Effector memory CD4-positive, alpha-beta T cell (primary cell): ENCODE data around the gene LRRC8B.

Experiments used
- DNase-seq, 3 donors: peaks; one replicate each; pipeline ENCODE4 v3.0.0-alpha.2; 2020
- H3K27ac ChIP-seq: 2 replicates; pipeline ENCODE4 v1.7.0; 2013; ENCODE audit warnings: mild to moderate bottlenecking, low read length, moderate library complexity; ENCODE audit not compliant: insufficient read depth, poor library complexity, severe bottlenecking
- H3K27me3 ChIP-seq: replicated peaks from 2 replicates; pipeline ENCODE4 v1.7.0; 2013; ENCODE audit warnings: mild to moderate bottlenecking, low read length; ENCODE audit not compliant: insufficient read depth, control insufficient read depth, poor library complexity, severe bottlenecking
- H3K36me3 ChIP-seq: 2 replicates; pipeline ENCODE4 v1.7.0; 2013; ENCODE audit warnings: mild to moderate bottlenecking, low read length, moderate library complexity; ENCODE audit not compliant: control insufficient read depth, insufficient read depth
- H3K4me1 ChIP-seq: 2 replicates; pipeline ENCODE4 v1.7.0; 2013; ENCODE audit warnings: low read length, mild to moderate bottlenecking; ENCODE audit not compliant: control insufficient read depth, insufficient read depth, poor library complexity, severe bottlenecking
- H3K4me3 ChIP-seq: 2 replicates; pipeline ENCODE4 v1.7.0; 2013; ENCODE audit warnings: low read length, low read depth, mild to moderate bottlenecking; ENCODE audit not compliant: insufficient read depth, poor library complexity, severe bottlenecking
- H3K9me3 ChIP-seq: 2 replicates; pipeline ENCODE4 v1.7.0; 2013; ENCODE audit warnings: mild to moderate bottlenecking, low read length, moderate library complexity; ENCODE audit not compliant: control insufficient read depth

Gene LRRC8B

DNA sequence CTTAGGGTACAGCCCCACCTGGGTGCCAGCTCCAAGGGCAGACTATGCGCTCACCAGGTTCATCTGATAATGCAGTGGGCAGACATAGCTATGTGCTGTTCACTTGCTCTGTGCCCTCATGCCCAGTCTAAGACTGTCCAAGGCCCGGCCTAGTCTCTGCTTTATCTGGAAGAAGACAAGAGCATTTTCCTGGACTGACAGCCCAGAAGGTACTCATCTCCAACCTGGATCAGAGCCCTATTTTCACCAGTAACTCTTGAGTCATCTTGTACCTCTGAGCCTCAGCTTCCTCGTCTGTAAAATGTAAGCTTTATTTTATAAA, 79.7 kb downstream of the LRRC8B start:
- Histone ChIP-seq H3K9me3 (no peaks in the 10 kb centered on the region), H3K4me1 (peaks cover 60% of the 10 kb centered on the region), H3K4me3 (no peak overlapping the region), H3K27ac (peak overlapping the region; percentile 91), H3K27me3 (no peaks in the 10 kb centered on the region), H3K36me3 (no peaks in the 10 kb centered on the region)
- no peak for DNase-seq

DNA sequence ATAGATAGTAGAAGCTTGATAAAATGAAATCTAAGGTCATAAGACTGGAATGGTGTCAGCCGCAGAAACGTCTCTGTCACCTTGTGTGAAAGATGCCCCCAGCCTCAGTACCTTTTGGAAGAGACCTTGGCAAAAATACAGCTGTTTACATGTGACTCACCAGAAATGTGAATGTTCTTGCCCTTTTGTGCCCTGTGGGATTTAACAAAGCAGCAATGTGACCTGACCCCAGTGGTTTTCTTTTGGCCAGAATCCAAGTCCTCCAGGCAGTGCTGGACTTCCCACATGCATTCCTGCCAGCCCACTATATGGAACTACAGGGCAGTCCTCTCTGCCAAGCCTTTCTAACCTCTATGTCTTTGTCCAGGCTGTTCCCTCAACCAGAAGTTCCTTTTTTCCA, 81.1 kb downstream of the LRRC8B start:
- H3K27ac ChIP-seq, result peak overlapping the region; percentile 91
- no peak overlapping the region for H3K4me3 ChIP-seq
- H3K4me1 ChIP-seq, result peaks cover 73% of the 10 kb centered on the region
- no peaks in the 10 kb centered on the region for H3K36me3 ChIP-seq
- no peaks in the 10 kb centered on the region for H3K9me3 ChIP-seq
- no peaks in the 10 kb centered on the region for H3K27me3 ChIP-seq
- no peak for DNase-seq

DNA sequence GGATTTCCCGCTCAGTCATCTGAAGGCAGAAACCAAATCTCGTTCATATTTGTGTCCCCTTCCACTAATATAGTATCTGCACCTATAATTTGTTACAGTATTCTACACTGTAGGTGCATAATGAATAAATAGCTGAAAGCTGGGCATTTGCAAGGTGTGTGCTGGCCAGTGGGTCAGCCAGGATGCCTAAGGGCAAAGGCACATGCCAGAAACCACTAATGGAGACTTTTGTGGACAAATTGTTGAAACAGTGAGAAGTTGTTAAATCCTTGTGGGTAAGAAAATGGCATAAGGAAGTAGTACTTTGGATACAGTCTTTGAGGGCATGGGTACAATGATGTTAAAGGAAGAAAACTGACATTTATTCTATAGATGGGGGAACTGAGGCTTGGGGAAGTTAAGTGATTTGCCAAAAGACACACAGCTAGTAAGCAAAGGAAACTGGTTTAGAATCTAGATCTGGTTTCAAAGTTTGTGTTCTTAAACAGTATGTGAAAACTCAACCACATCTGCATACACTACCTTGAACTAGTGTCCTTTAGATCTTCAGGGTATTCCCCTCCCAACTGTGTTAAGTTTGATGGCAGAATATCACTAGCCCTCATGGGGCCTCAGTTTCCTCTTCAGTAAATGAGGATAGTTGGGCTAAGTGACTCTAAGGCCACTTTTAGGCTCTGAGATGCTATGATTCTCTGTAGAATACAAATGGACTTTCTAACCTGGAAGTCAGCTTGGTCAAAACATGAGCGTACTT, 81.8 kb downstream of the LRRC8B start:
- peaks cover 80% of the 10 kb centered on the region for H3K4me1 ChIP-seq
- peak overlapping the region; percentile 91 for H3K27ac ChIP-seq
- DNase-seq, result no peak
- H3K4me3 ChIP-seq, result no peak overlapping the region
- H3K27me3 ChIP-seq, result no peaks in the 10 kb centered on the region
- no peaks in the 10 kb centered on the region for H3K9me3 ChIP-seq
- H3K36me3 ChIP-seq, result no peaks in the 10 kb centered on the region

DNA sequence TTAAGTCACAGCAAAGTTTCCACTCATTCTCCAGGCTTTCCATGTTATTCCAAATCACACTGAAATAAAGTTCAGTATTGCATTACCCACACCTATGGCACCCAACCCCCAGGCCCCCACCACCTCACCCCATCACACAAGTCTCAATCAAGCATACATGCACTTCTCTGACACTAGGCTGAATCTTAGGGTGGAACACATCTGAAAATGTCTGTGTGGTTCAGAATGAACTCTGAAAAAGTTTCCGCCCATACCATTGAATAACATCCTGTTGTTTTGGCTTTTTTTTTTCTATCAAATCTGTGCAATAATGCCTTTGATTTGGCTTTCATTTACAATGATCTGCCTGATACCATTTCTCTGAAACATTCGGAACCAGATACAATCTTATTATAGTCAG, 82.5 kb downstream of the LRRC8B start:
- Histone ChIP-seq H3K36me3 (no peaks in the 10 kb centered on the region), H3K4me3 (peak overlapping the region; percentile 6), H3K9me3 (no peaks in the 10 kb centered on the region), H3K4me1 (peaks cover 85% of the 10 kb centered on the region), H3K27me3 (no peaks in the 10 kb centered on the region), H3K27ac (peak overlapping the region; percentile 91)
- peak in 1 of 3 donors; percentile 32 for DNase-seq

DNA sequence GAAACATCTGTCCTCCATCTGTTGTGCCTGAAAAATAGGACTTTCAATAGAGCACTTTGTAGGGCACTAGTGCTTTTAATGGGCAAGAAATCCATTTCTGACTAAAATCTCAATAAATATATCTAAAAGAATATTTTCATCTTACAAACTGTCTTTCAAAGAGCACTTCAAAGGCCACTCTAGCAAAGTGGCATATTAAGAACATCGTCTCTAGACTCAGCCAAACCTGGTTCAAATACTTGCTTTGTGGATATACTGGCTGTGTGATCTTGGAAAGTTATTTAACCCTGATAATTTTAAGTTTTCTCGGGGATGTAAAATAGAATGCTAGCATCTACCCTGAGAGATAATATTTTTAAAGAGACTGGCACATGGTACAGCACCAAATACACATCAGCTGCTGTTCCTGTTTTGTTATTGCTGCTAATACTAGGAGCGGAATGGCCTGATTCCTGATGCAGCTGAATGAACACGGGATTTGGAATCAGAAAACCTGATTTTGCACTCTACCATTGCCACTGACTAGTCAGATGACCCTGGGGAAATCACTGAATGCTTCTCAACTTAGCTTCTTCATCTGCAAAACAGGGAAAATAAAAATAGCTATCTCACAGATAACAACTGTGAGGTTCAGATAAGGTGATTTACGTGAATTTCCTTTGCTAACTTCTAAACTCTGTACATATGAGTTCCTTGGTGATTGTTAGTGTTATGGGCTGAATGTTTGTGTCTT, 83.1 kb downstream of the LRRC8B start:
- Histone ChIP-seq H3K4me3 (peak overlapping the region; percentile 6), H3K27ac (peak overlapping the region; percentile 91), H3K4me1 (peaks cover 88% of the 10 kb centered on the region)

DNA sequence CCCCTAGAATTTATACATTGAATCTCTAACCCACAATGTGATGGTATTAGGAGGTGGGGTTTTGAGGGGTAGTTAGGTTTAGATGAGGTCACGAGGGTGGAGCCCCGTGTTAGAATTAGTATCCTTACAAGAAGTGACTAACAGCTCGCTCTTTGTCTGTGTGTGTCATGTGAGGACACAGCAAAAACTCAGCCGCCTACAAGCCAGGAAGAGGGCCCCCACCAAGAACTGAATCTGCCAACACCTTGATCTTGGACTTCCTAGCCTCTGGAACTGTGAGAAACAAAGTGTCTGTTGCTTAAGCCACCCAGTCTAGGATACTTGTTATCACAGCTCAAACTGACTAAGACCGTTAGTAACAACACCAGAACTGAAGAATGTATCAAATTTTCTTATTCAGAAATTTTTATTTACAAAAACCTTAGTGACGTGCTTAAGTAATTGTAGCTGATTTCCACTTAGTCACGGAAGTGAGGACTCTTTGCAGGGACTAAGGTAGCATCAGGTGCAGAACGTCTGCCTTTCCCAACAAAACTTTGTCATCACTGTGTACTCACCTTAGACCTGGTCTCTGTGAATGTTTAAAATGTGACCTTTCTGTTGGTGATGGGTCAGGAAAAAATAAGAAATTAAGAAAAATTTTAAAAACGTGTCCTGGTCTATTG, 83.8 kb downstream of the LRRC8B start:
- Histone ChIP-seq H3K4me1 (peaks cover 84% of the 10 kb centered on the region), H3K4me3 (peak overlapping the region; percentile 35), H3K36me3 (no peaks in the 10 kb centered on the region), H3K9me3 (no peaks in the 10 kb centered on the region), H3K27me3 (no peaks in the 10 kb centered on the region), H3K27ac (peak overlapping the region; percentile 91)
- peak; percentile 46 to 77 (median 63) for DNase-seq

More for the DNA sequence above, 83.1 kb downstream of the LRRC8B start:
- DNase-seq, result no peak
- Histone ChIP-seq H3K9me3 (no peaks in the 10 kb centered on the region), H3K36me3 (no peaks in the 10 kb centered on the region), H3K27me3 (no peaks in the 10 kb centered on the region)

- H3K9me3 ChIP-seq, result no peaks in the 10 kb centered on the region
- H3K36me3 ChIP-seq, result no peaks in the 10 kb centered on the region
- H3K27me3 ChIP-seq, result no peaks in the 10 kb centered on the region
- peak overlapping the region; percentile 91 for H3K27ac ChIP-seq
- peak overlapping the region; percentile 35 for H3K4me3 ChIP-seq
- peaks cover 77% of the 10 kb centered on the region for H3K4me1 ChIP-seq
- peak; percentile 43 to 59 (median 53) for DNase-seq
These were observed 84.5 kb downstream of the LRRC8B start for GRCh38 chr1:89608984-89609725.

DNA sequence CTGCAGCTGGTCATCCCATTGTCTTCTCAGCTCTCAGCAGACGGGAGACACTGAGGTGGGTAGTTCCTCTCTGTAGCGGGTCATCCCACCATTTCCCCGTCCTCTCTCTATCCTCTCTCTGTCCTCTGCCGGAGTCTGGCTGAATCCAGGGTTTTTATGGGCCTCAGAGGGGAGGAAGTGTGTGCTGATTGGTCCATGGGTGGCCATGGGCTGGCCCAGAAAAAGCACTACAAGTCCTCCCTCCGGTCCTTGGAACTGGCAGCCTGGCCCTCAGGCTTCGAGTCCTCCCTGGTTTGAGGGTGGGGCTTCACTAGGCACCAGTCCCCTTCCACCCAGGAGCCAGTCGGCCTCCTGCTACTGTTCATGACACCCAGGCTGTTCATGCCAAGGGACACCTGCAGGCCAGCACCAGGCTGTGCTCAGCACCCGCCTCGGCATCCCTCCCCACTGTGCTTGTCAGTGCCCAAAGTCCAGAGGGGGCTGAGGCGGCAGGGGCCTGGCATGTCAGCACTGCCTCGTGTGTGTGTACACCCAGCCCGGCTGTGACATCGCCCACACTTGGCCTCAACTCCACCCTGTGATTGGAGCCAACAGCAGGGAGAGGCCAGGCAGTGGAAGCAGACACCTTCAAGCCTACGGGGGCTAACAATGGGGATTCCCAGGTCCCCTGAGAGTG, 85.3 kb downstream of the LRRC8B start:
- H3K9me3 ChIP-seq, result no peaks in the 10 kb centered on the region
- H3K4me1 ChIP-seq, result peaks cover 70% of the 10 kb centered on the region
- peak overlapping the region; percentile 91 for H3K27ac ChIP-seq
- no peak for DNase-seq
- no peaks in the 10 kb centered on the region for H3K36me3 ChIP-seq
- no peaks in the 10 kb centered on the region for H3K27me3 ChIP-seq
- peak overlapping the region; percentile 35 for H3K4me3 ChIP-seq

DNA sequence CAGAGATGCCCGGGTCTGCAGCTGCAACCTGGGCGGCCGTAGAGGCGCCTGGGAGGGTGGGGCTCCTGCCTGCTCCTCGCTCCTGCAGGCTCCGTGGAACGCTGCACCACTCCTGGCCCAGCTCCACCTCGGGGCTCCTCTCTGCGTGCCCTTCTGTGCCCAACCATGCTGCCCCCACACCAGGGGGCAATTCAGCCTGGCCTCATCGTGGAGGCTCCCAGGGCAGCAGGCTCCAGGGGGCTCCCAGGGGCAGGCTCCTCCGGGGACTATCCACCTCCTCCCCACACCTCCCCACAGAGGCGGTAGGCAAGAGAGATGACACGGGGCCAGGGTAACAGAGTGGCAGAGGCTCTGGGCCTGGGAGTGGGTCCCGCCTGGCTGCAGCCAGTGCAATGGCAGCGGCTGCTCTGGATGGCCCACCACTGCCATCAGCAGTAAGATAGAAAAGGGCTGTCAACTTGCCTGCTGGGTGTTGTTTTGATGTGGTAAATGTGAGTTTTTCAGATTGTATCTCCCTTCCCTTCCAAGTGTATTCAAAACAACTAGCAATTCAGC, 85.9 kb downstream of the LRRC8B start:
- H3K36me3 ChIP-seq, result no peaks in the 10 kb centered on the region
- peaks cover 63% of the 10 kb centered on the region for H3K4me1 ChIP-seq
- no peaks in the 10 kb centered on the region for H3K9me3 ChIP-seq
- peak; percentile 45 to 55 (median 49) for DNase-seq
- peak overlapping the region; percentile 91 for H3K27ac ChIP-seq
- H3K4me3 ChIP-seq, result peak overlapping the region; percentile 20
- H3K27me3 ChIP-seq, result no peaks in the 10 kb centered on the region
